T47D (cell line): Measurements from ENCODE around the gene PHKA2.
"Not testable (repeated sequence)": the region's sequence is repeated elsewhere in the genome, so short reads cannot be mapped to it uniquely, and the experiment has no call there.

Source experiments
- DNase-seq, 2 experiments: peaks; one replicate each; pipeline versions ENCODE4 v3.0.0 to v3.0.0-alpha.2; 2011 to 2012; ENCODE audit warnings: low read depth in 1 of 2, low spot score in 1 of 2
- JUND ChIP-seq: IDR thresholded peaks from 2 replicates; pipeline ENCODE4 v1.6.1; 2012; ENCODE audit warnings: low read depth
- in situ Hi-C: cut with HindIII; loops from 2 replicates; pipeline ENCODE4 v1.10.0; 2016; ENCODE audit warnings: low sequenced_read_pairs, low pct_unique_long_range_greater_than_20kb

Gene PHKA2

DNA sequence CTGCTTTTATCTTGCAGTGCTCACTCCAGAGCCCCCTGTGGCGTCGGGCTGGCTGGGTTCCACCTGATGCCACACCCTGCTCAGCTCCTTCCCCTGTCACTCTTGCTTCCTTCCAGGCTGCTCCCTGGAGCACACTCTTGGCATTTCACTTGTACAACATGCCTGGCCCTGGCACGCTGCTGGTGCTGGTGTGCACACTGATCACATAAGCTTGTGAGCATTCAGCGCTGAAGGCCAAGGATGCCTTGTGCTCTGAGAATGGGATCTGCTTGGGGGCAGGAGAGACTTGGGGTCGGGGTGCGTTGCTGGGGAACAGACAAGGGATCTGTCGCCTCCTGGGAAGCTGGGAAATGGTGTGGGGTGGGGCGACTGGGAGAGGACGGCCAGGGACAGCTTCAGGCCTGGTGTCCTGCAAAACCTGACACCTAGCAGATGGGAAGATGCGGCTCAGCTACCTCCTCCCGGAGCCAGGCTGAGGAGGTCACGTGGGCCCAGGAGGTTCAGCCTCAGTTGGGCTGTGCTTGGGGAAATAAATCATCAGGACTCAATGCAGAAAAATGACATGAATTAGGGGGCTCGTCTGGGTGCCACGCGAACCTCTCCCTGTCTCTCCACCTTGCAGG lies 108.5 kb downstream of the PHKA2 start:
- TF ChIP-seq JUND, result no peak
- no peak for DNase-seq
- in situ Hi-C loops, result no loop called here

DNA sequence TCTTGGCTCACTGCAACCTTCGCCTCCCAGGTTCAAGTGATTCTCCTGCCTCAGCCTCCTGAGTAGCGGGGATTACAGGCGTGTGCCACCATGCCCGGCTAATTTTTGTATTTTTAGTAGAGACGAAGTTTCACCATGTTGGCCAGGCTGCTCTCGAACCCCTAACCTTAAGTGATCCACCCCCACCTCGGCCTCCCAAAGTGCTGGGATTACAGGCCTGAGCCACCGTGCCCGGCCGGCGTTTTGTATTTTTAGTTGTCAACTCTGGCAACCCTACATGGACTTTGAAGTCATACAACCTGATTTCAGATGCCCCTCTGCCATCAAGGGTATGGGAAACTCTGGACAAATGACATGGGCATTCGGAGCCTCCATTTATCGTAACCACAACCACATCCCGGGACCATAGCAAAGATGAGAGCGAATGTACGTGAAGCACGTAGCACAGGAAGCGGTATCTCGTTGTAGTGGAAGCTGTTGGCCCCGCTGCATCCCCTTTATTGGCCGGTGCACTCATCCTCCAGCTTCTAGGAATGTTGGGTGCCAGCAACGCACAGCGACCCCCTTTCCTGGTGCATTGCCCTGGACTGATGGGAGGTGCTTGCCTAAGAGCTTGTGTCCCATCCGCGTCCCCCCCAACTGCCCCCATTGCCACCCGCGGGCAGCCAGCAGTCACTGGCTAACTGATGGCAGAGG lies 109.2 kb downstream of the PHKA2 start:
- in situ Hi-C loops, result no loop called here
- no peak for DNase-seq
- no peak for TF ChIP-seq JUND

DNA sequence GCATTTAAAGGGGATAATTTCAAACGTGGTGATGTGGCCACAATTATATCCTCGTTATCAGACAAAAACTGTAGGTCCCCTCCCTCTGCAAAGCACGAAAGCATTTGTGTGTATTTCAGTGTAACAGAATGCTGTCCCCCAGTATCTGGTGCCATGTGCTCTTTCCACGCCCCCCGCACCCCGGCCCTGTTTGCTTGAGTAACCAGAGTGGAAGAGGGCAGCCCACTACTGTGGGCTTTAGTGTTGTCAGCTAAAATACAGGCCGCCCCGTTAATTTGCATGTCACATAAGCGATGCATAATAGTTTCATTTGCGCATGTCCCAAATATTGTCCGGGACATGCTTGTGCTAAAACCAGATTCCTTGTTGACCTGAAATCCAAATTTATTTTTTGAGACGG lies 110.1 kb downstream of the PHKA2 start:
- TF ChIP-seq JUND, result no peak
- in situ Hi-C loops, result no loop called here
- no peak for DNase-seq

DNA sequence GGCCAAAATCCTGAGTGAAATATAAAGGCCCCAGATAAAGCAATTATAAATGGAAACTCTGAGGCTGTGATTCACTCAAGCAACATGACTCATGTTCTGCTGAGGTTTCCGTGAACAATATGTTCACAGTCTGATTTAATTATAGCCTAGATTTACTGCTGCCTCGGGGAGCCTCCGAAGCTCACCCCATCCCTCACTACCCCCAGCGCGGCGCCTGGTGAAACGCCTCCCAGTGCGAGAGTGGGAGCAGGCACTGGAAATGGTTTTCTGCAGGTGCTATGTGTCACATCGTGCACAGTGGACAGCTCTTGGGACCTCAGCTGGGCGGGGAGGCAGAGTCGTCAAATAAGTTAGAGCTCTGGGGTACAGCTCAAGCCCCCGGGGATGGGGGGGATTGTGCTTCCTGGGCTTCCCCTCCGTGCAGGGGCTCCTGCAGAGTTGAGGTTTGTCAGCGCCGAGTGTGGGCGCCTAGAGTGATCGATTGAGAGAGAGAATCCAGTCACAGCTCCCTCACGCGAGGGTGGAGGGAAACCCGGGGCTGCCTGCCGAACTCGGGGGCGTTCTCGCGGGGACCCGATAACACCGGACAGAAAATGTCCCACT lies 110.6 kb downstream of the PHKA2 start:
- TF ChIP-seq JUND, result no peak
- no peak for DNase-seq
- in situ Hi-C loops, result no loop called here

DNA sequence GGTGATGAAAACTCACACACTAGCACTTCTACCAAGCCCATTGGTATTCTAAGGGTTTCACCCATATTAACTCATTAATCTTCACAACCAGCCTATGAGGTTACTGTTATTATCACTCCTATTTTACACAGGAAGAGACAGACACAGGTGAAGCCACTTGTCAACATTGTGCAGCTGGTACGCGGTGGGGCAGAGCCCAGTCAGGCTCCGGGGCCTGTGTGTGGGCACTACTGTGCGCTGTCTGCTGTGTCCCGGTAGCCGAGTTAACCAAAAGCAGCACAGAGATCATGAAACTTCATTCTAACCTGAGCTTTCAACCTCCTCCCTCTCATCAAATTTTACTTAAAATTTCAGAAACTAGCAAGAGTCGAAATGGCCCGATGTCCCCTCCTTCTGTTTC lies 111.3 kb downstream of the PHKA2 start:
- no peak for DNase-seq
- TF ChIP-seq JUND, result no peak
- in situ Hi-C loops, result no loop called here

DNA sequence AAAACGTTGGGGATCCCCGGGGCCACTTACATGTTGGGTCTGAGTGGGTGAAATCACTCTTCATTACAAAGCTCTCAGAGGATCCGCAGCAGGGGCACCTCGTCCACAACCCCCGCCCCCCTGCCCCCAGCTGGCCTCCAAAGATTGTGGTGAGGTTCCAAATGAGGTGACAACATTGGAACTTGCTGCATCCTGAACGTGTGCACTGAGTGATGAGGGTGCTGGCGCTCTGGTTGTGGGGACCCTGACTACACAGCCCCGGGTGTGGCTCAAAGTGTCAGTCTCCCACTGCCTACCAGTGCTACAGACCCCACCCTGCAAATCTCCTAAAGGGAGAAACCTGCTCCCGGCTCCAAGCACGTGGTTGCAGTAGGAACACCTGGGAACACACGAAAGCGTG lies 111.9 kb downstream of the PHKA2 start:
- no peak for TF ChIP-seq JUND
- DNase-seq, result no peak
- in situ Hi-C loops, result no loop called here

DNA sequence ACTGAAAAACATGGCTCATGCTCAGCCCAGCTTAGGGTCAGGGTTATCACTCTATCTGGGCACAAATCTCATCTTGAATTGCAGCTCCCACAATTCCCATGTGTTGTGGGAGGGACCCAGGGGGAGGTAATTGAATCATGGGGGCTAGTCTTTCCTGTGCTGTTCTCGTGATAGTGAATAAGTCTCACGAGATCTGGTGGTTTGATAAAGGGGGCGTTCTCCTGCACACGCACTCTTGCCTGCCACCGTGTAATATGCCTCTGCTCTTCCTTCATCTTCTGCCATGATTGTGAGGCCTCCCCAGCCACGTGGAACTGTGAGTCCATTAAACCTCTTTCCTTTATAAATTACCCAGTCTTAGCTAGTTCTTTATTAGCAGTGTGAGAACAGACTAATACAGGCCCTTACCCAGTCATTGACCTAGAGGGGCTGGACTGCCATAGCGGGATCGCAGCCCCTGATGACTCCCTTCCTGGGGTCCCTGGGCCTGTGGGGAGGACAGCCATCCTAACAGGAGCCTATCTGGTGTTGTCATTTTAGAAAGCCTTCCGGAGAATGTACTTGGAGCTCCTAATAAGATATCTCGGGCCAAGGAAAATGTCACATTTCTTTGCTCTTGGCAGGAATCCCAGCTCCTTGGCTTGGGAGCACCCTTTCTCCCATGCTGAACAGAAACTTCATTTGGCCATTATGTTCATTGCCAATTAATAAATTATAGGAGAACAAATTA lies 112.6 kb downstream of the PHKA2 start:
- DNase-seq, result no peak
- in situ Hi-C loops, result no loop called here
- no peak for TF ChIP-seq JUND

DNA sequence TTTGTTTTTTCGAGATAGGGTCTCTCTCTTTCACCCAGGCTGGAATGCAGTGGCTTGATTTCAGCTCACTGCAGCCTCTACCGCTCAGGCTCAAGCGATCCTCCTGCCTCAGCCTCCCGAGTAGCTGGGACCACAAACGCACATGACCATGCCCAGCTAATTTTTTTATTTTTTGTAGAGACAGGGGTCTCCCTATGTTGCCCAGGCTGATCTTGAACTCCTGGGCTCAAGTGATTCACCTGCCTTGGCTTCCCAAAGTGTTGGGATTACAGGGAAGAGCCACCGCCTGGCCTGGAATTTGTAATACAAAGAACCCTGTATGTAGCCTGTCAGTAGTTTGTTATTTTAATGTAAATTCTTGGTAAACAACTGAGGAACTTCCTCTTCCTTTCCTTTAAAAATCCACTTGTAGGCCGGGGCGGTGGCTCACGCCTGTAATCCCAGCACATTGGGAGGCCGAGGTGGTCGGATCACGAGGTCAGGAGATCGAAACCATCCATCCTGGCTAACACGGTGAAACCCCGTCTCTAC lies 119.5 kb downstream of the PHKA2 start:
- no peak for DNase-seq
- in situ Hi-C loops, result no loop called here
- no peak for TF ChIP-seq JUND

DNA sequence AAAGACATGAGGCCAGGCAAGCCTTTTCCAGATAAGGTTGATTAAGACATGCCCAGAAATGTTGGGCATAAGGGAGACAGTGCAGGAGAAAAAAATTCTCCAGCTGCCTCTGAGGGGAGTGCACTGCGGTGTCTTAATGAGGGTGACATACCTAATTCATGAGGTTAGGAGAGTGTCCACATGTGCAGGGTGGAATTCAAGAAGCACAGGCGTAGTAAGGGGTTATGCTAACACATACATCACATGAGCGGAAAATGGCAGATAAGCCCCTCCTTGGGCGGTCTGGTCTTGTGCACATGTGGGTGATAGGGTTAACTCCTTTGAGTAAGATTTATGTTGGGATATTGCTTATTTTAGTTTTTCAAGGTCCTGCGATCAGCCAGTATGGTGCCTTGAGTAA lies 122.4 kb downstream of the PHKA2 start:
- in situ Hi-C loops, result no loop called here
- no peak for TF ChIP-seq JUND
- no peak for DNase-seq

DNA sequence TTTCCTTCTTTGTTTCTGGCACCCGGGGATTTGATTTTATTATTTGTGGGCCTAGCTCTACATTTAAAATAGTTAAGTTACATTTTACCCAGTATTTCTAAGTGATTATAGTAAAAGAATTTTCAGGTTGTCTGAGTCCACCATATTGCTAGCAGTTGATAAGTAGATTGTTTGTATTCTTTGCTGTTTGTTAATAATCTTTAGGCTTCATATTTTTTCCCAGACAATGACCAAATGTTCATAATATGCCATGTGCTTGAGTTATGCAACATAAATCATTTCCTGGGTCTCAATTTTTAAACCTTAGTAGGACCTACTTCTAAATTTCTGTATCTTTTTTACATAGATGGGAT lies 127.3 kb downstream of the PHKA2 start:
- no peak for TF ChIP-seq JUND
- no peak for DNase-seq
- in situ Hi-C loops, result no loop called here

DNA sequence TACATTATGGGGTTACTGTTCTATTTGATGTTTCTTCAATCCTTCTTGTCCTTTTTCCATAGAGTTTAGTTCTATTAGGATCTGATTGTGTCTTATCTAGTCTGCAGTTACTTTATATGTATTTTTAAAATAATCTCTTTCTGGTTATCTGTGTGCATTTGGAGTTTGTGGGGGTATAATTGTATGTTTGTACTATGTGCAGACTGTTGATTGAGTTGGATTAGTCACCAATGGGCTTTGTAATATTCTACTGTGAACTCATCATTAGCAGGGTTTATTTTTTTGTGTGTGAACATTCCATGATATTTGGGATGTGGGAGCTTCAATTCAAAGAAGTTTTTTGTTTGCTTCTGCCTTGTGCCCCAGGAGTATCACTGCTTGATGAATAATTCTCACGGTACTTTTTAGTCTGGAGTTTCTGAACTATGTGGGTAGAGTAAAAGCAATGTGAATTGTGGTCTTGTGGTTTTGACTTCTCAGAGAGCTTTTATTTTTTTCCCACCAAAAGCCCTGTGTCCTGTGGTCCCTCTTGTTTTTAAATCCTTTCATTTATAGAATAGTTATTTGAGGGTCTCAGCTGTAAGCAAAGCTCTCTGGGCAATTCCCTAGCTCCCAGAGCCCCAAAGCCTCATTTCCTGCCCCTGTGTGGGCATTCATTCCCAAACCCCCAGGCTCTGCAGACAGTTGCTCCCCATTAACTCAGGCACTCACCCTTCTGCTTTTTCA lies 127.8 kb downstream of the PHKA2 start:
- no peak for DNase-seq
- in situ Hi-C loops, result no loop called here

DNA sequence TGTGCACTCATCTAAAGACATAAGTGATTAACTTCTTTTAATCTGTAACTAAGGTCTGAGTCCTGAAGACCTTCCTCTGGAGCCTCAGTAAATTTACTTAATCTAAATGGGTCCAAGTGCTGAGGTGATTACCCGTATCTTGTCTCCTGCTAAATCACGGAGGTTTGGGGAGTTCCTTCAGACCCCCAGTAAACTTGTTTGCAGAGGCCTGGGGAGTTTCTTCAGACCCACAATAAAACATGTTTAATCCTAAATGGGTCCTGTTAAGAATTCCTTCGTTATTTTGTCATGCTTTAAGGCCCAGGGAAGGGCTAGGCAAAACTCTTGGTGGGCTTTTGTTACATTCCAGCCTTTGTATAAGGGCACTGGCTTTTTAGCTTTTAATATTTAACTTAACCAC lies 136.0 kb downstream of the PHKA2 start:
- DNase-seq, in situ Hi-C loops: not testable (repeated sequence)

More for the DNA sequence above, 127.8 kb downstream of the PHKA2 start:
- no peak for TF ChIP-seq JUND
